GM12875 (cell line): Measurements from ENCODE around the gene CORO1C.

Experiments used
- H3K4me3 ChIP-seq: one replicate; pipeline ENCODE4 v1.5.1; 2011; ENCODE audit warnings: low read depth, low read length, control low read depth
- CTCF ChIP-seq: IDR thresholded peaks from 2 replicates; pipeline ENCODE4 v1.5.1; 2011; ENCODE audit warnings: low read depth, mild to moderate bottlenecking, control low read depth, inconsistent platforms, low read length, moderate library complexity, borderline replicate concordance; ENCODE audit not compliant: insufficient read depth

Gene CORO1C

GRCh38 chr12:108671110-108671509, 60.2 kb downstream of the CORO1C start:
- H3K4me3 ChIP-seq: no peak overlapping the region
- no peak for TF ChIP-seq CTCF

- no peak for TF ChIP-seq CTCF
- H3K4me3 ChIP-seq: no peak overlapping the region
Observed at GRCh38 chr12:108670066-108670631, 61.2 kb downstream of the CORO1C start.

- TF ChIP-seq CTCF: no peak
- H3K4me3 ChIP-seq: no peak overlapping the region
Observed at GRCh38 chr12:108668542-108668941, 62.8 kb downstream of the CORO1C start.

- no peak overlapping the region for H3K4me3 ChIP-seq
- no peak for TF ChIP-seq CTCF
Observed at GRCh38 chr12:108668063-108668462, 63.3 kb downstream of the CORO1C start.

GRCh38 chr12:108667349-108667748, 64.0 kb downstream of the CORO1C start:
- no peak overlapping the region for H3K4me3 ChIP-seq

GRCh38 chr12:108666401-108666881, 64.9 kb downstream of the CORO1C start:
- no peak for TF ChIP-seq CTCF
- H3K4me3 ChIP-seq: no peak overlapping the region

More at GRCh38 chr12:108667349-108667748, 64.0 kb downstream of the CORO1C start:
- TF ChIP-seq CTCF: no peak

GRCh38 chr12:108665608-108666202, 65.6 kb downstream of the CORO1C start:
- no peak for TF ChIP-seq CTCF
- no peak overlapping the region for H3K4me3 ChIP-seq
